Keratinocyte (primary cell): Measurements from ENCODE around the gene CCL28. TPM values are rescaled to one million over a fixed set of nuclear protein-coding genes. Genes with fewer than 3 reads are reported as not detected.
A peak's percentile ranks its signal among the peaks of the same experiment; 100 is the strongest.

Source experiments
- DNase-seq: peaks from one replicate; pipeline ENCODE4 v3.0.0-alpha.2; 2011; ENCODE audit warnings: low read depth, missing footprints, low spot score
- FAIRE-seq: peaks from 2 replicates; lab custom pipeline; 2011; peaks lifted over from hg19 to GRCh38; lab: Jason Lieb, UNC
- H2AFZ ChIP-seq: 2 replicates; pipeline ENCODE4 v1.6.0; 2012; ENCODE audit warnings: low read length, control low read depth, inconsistent platforms; ENCODE audit not compliant: control insufficient read depth
- H3K27ac ChIP-seq: 2 replicates; pipeline ENCODE4 v1.5.1; 2011; ENCODE audit warnings: low read length; ENCODE audit not compliant: control insufficient read depth, insufficient read depth
- H3K27me3 ChIP-seq: 3 replicates; pipeline ENCODE4 v1.6.0; 2011; ENCODE audit warnings: low read length; ENCODE audit not compliant: control insufficient read depth, insufficient read depth; ENCODE audit errors: extremely low read depth
- H3K36me3 ChIP-seq, 2 experiments: 2 replicates in 1 of 2; 3 replicates in 1 of 2; pipeline ENCODE4 v1.5.1; 2011; ENCODE audit warnings: low read length in 2 of 2, mild to moderate bottlenecking in 1 of 2; ENCODE audit not compliant: control insufficient read depth in 2 of 2, insufficient read depth in 2 of 2; ENCODE audit errors: extremely low read depth in 1 of 2
- H3K4me1 ChIP-seq: 3 replicates; pipeline ENCODE4 v1.5.1; 2011; ENCODE audit warnings: low read length; ENCODE audit not compliant: control insufficient read depth, insufficient read depth; ENCODE audit errors: extremely low read depth
- H3K4me2 ChIP-seq: 3 replicates; pipeline ENCODE4 v1.6.0; 2011; ENCODE audit warnings: low read depth, low read length; ENCODE audit not compliant: control insufficient read depth, insufficient read depth; ENCODE audit errors: extremely low read depth
- H3K4me3 ChIP-seq, 3 experiments: fragments of 200-600 bp in 1 of 3; sonication (generic) in 1 of 3; 2 replicates in 2 of 3; 3 replicates in 1 of 3; pipeline ENCODE4 v1.5.1; 2011 to 2016; ENCODE audit warnings: low read length in 3 of 3, mild to moderate bottlenecking in 3 of 3, control low read depth in 2 of 3, inconsistent platforms in 1 of 3, low read depth in 1 of 3, mixed read lengths in 1 of 3, mixed run types in 1 of 3, moderate library complexity in 1 of 3; ENCODE audit not compliant: control insufficient read depth in 2 of 3, insufficient read depth in 2 of 3; ENCODE audit errors: extremely low read depth in 1 of 3
- H3K79me2 ChIP-seq: 2 replicates; pipeline ENCODE4 v1.6.0; 2012; ENCODE audit warnings: low read length; ENCODE audit not compliant: control insufficient read depth, insufficient read depth
- H3K9ac ChIP-seq: 3 replicates; pipeline ENCODE4 v1.6.0; 2011; ENCODE audit warnings: low read length; ENCODE audit not compliant: control insufficient read depth, insufficient read depth; ENCODE audit errors: extremely low read depth
- H3K9me1 ChIP-seq: 3 replicates; pipeline ENCODE4 v1.6.0; 2011; ENCODE audit warnings: low read length; ENCODE audit not compliant: control insufficient read depth, insufficient read depth; ENCODE audit errors: extremely low read depth
- H3K9me3 ChIP-seq: 2 replicates; pipeline ENCODE4 v1.5.1; 2012; ENCODE audit warnings: low read depth, low read length; ENCODE audit not compliant: control insufficient read depth
- H4K20me1 ChIP-seq: 3 replicates; pipeline ENCODE4 v1.6.0; 2011; ENCODE audit warnings: low read length; ENCODE audit not compliant: control insufficient read depth, insufficient read depth; ENCODE audit errors: extremely low read depth
- CTCF ChIP-seq, 3 experiments: IDR thresholded peaks in 1 of 3; conservative IDR thresholded peaks in 1 of 3; optimal IDR thresholded peaks in 1 of 3; 2 replicates in 2 of 3; 3 replicates in 1 of 3; pipeline versions ENCODE3 to v1.5.1; 2011; ENCODE audit warnings: low read length in 3 of 3, mild to moderate bottlenecking in 3 of 3, moderate library complexity in 2 of 3, control low read depth in 1 of 3, inconsistent platforms in 1 of 3; ENCODE audit not compliant: insufficient read depth in 2 of 3; ENCODE audit errors: extremely low read depth in 1 of 3
- EZH2 ChIP-seq: IDR thresholded peaks from one replicate; pipeline ENCODE4 v1.6.1; 2012; ENCODE audit warnings: inconsistent platforms, mild to moderate bottlenecking, low read length, moderate library complexity
- dilution Hi-C: fragments of 300-500 bp; cut with MboI; formaldehyde crosslinking; loops from one replicate; pipeline ENCODE4 v1.7.0; 2020; ENCODE audit warnings: low sequenced_read_pairs; ENCODE audit not compliant: extremely low pct_ligation_motif_present
- polyA plus RNA-seq, 5 experiments: library from polyadenylated mRNA; depleted of rRNA in 3 of 5; stranded (reverse) in 3 of 5; stranded (forward) in 1 of 5; unstranded in 1 of 5; fragments of >200 nt; gene quantifications; 1 replicate in 1 of 5; 2 replicates in 3 of 5; 3 replicates in 1 of 5; pipeline versions ENCODE4 v1.2.1 to v1.2.3, GENCODE V29; 2011 to 2012; ENCODE audit warnings: missing spikeins in 2 of 5, low read depth in 1 of 5, low replicate concordance in 1 of 5

The CCL28 gene
- polyA plus RNA-seq, 1 donor (not counting 4 experiments of a cell fraction or from before 2014, with no cell fraction given) = 1.9 TPM

DNA sequence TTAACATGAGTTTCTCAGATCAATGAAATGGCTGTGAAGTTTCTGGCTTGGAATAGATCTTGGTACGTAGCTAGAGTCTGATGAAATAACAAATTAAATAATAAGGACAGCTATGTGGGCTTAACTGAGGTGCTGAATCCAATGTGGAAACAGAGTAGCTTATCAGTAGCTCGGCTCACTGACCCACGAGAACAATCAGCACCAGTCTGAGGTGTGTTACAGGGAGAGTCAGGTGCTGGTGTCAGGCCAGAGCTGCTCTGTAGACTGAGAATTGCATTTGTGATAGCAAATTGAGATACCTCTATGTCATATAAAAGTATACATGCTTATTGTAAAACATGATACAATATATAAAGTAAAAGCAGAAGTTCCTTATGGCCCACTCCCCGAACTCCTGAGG is 21.2 kb upstream of the CCL28 start:
- Histone ChIP-seq H3K4me2 (no peak overlapping the region), H3K9ac (no peak overlapping the region), H3K9me1 (no peaks in the 10 kb centered on the region), H3K4me1 (peaks cover 30% of the 10 kb centered on the region), H2AFZ (no peak overlapping the region), H3K27ac (no peak overlapping the region), H3K27me3 (no peaks in the 10 kb centered on the region), H3K9me3 (no peaks in the 10 kb centered on the region), H4K20me1 (no peaks in the 10 kb centered on the region), H3K79me2 (no peaks in the 10 kb centered on the region), H3K36me3 (no peaks in the 10 kb centered on the region), H3K4me3 (no peak overlapping the region)
- TF ChIP-seq EZH2 (no peak), CTCF (optimal IDR thresholded peaks at IDR 0.05 in 1 of 3, IDR thresholded peaks at IDR 0.05 in 1 of 3, conservative IDR thresholded peaks at IDR 0.05 in 1 of 3; ENCODE audit: extremely low read depth in 1 of 3, insufficient read depth in 2 of 3, low read length in 3 of 3) (no peak)
- dilution Hi-C loops = no loop called here
- FAIRE-seq (no peak), DNase-seq (no peak)

DNA sequence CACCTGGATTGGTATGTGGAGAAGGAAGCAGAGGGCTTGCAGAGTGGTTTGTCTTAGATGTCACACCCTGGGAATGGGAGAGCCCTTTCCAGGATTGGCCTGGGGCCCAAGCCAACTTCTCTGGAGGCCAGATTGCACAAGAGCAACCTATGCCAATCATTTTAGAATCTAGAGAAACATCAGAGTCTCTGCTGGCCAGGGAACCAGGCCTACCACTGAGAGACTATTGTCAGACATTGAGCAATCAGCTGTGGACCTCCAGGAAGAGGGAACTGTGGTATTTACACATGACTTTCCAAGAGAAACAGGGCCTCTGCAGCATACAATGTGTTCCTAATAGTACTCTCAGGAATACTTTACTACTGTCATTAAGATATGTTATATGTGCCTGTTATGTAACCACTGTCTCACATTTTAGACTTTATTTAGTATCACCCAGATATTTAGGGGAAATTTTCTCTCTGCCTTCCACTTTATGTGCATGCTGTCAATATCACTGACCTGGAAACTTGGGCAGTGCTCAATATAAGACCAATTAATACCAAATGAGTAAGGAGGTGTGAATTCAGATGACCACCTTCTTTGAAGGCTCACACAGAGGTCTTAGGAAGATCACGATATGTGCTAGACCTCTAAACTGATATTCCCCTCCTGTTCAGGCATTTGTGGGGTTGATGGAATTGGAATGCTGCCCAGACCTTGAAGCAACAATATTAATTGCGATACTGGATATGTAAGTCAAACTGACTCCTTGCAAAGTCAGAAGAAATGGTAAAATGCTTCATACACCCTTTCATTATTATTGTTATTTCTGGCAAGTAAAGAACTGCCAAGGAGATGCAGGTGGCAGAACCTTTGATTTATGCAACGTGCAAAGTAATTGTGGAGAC is 20.5 kb upstream of the CCL28 start:
- Histone ChIP-seq H3K9me1 (no peaks in the 10 kb centered on the region), H3K4me3 (no peak overlapping the region), H3K27ac (no peak overlapping the region), H3K4me2 (peak overlapping the region; percentile 44), H3K4me1 (peaks cover 36% of the 10 kb centered on the region), H3K36me3 (no peaks in the 10 kb centered on the region), H2AFZ (no peak overlapping the region), H3K9ac (no peak overlapping the region), H3K27me3 (no peaks in the 10 kb centered on the region), H4K20me1 (no peaks in the 10 kb centered on the region), H3K9me3 (no peaks in the 10 kb centered on the region), H3K79me2 (no peaks in the 10 kb centered on the region)
- FAIRE-seq = peak; percentile 79
- no peak for TF ChIP-seq CTCF (optimal IDR thresholded peaks at IDR 0.05 in 1 of 3, IDR thresholded peaks at IDR 0.05 in 1 of 3, conservative IDR thresholded peaks at IDR 0.05 in 1 of 3; ENCODE audit: extremely low read depth in 1 of 3, insufficient read depth in 2 of 3, low read length in 3 of 3)
- TF ChIP-seq EZH2 = no peak
- dilution Hi-C loops = no loop called here
- DNase-seq = peak; percentile 79
